Inflammatory macrophage (primary cell): ENCODE results near the gene LDLR.
"Not testable (repeated sequence)": the region's sequence is repeated elsewhere in the genome, so short reads cannot be mapped to it uniquely, and the experiment has no call there.

Experiments used
- DNase-seq, 2 donors: peaks; one replicate each; pipeline ENCODE4 v3.0.0-alpha.2; 2020 to 2022

The LDLR gene

DNA sequence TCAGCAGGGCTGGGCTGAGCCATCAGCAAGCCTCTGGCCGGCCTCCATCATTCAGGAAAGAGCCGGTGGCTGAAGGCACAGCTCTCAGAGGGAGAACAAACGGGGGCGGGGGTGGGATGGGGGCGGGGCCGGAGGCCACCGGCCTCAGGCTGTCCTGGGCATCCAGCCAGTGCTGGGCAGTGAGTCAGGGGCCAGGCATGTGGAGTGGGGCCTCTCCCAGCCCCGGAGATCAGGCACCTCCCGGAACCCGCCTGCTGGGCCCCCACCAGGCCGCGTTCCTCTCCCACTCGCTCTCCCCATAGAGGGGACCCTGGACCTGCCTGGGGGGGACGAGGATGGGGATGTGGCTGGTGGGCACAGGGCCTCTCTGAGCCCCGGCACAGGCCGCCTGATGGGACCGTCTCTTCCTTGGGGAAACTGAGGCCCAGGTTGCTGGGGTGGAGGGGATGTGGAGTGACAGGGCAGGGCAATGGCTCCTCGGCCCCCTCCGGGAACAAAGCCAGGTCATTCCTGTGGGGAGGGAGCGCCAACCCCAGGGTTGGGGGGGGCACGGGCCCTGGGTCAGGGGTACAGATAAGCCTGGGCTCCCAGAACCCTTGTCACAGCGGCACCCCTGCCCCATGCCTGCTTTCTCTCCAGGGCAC is 53.4 kb downstream of the LDLR start:
- DNase-seq: peak in 1 of 2 donors; percentile 30

DNA sequence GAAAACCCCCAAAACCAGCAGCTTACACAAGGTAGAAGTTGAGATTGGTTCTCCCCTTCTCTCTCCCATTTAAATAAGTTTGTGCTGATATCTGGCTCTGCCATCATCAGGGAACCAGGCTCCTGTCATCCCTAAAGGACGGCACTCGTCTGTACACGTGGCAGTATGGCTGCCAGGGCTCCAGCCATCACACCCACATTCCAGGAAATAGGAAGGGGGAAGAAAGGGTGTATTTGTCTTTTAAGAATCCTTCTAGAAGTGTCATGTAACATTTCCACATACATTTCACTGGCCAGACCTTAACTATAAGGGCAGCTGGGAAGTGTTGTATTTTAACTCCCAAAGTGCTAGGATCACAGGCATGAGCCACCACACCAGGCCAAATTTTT is 56.3 kb downstream of the LDLR start:
- no peak for DNase-seq

DNA sequence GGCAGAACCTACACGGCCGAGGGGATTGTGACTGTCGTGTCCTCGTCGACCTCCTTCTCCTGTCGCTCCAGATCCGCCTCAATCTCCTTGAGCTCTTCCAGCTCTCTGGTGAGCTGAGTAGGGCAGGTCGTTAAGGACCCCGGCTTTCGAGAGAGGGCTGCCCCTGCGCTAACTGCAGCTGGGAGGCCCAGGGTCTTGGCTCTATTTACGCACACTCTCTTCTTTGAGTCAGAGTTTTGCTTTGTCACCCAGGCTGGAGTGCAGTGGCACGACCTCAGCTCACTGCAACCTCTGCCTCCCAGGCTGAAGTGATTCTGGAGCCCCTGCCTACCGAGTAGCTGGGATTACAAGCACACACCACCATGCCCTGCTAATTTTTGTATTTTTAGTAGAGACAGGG is 58.7 kb downstream of the LDLR start:
- DNase-seq: no peak

DNA sequence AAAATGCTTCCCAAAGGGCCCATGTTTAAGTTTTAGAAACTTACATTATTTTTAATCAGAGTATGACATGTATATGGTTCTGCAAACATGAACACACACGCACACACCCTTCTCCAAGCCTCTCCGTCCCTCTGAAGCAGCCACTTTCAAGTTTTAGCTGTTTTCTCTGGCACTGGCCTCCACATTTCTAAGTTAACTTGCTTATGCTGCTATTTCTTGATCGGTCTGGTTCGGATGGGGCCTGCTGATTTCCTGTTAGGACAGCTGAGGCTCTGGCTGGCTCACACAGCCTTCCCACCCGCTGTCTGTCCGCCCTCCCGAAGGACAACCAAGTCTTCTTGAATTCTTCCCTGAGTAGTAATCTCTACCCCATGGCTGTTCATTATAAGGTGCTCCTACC is 61.9 kb downstream of the LDLR start:
- no peak for DNase-seq

DNA sequence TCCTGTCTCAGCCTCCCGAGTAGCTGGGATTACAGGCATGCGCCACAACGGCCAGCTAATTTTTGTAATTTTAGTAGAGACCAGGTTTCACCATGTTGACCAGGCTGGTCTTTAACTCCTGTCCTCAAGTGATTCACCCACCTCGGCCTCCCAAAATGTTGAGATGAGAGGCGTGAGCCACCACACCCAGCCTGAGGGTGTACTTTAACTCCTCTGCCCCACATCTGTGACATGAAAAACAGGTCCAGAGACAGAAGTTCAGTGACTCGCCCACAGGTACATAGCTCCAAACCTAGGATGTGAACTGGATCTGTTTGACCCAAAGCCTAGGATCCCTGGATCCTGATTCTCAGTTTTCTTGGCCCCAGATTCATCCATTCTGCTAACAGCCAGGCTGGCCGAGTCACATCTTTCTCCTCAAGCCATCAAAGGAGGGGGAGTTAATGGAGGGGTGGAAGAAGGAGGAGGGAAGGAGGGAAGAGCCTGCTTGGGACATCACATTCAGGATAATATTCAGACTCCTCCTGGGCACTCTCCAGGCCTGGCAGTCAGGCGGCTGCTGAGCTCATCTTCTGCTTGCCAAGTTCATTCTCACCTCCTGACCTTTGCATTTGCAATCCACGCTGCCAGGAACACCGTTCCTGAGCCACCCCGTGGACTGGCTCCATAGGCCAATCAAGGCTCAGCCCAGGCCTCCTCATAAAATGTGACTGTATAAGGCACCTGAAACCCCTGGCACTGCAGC is 63.2 kb downstream of the LDLR start:
- DNase-seq: no peak

DNA sequence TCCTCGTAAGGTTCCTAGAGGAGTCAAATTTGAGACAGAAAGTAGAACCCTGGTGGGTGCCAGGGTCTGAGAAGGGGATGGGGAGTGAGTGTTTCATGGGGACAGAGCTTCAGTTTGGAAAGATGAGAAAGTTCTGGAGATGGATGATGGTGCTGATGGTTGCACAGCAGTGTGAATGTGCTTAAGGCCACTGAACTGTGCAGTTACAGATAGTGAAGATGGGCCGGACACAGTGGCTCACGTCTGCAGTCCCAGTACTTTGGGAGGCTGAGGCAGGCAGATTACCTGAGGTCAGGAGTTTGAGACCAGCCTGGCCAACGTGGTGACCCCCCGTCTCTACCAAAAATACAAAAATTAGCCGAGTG is 65.4 kb downstream of the LDLR start:
- no peak for DNase-seq

DNA sequence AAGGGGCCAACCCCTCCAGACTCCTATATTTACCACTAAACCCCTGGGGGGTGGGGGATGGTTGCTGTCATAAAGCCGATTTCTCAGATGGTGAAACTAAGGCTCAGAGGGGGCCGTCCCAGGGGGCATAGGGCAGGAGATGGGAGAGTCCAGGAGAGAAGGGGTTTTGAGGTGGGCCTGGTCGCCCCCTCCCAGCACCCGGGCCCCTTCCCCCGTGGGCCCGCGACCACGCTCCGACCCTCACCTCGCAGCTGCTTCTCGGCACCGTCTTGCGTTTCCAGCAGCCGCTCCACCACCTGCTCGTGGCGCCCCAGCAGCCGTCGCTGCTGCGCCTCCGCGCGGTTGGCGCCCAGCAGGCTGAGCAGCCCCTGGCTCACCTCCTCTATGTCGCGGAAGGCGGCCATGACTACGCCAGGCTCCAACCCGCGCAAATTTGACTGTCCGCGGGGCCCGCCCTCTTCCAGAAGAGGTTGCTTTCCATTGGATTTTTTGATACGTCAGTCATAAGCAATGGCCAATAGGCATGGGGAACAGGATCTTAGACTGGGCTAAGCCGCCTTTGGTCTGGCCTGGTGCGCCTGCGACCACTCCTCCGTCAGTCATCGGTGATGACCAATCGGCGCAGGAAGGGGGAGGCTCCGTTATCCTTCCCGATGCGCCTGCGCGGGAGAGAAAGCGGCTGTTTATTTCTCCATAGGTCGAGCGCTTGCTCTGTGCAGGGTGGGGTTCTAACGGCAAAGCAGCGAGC is 66.3 kb downstream of the LDLR start, which contains the start of gene SPC24:
Gene SPC24, minus strand, starts transcription at position 410 of the 748 bp plus-strand sequence. Its CDS starts 6 bp downstream, at position 404.
- peak; percentile 99 for DNase-seq

DNA sequence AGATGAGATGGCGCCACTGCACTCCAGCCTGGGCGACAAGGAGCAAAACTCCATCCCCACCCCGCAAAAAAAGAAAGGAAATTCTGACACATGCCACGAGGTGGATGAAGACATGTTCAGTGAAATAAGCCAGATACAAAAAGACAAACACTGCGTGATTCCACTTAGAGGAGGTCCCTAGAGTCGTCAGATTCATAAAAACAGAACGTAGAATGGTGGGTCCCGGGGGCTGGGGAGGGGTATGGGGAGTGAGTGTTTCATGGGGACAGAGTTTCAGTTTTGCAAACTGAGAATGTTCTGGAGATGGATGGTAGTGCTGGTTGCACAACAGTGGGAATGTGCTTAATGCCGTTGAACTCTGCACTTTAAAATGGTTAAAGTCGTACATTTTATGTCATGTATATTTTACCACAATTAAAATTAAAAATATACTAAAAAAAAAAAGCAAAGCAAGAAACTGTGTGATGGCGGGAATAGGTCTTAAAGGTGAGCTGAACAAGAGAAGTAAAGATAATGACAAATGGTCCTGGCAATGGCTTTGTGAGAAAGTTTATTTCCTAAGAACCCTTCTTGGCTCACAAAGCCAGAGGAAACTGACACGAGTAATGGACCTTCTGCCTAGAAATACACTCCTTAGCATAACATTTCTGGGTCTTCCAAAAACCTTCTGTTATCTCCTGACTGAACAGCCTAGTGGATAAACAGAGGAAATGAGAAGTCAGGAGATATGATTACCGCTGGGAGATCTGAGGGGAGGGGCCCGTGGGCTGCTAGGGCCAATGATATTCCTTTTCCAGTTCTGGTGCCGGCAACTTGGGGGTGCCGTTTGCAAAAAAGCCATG is 70.6 kb downstream of the LDLR start:
- no peak for DNase-seq

DNA sequence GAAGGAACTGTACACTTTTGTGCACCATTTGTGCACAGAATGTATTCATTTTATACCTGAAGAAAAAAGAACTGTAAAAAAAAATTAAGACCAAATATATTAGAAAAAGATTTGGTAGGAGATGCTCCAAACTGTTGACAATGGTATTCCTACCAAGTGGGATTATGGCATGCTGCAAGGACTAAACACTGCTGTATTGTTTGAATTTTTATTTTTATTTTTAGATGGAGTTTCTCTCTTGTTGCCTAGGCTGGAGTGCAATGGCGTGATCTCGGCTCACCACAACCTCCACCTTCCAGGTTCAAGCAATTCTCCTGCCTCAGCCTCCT is 71.1 kb downstream of the LDLR start:
- DNase-seq: not testable (repeated sequence)

DNA sequence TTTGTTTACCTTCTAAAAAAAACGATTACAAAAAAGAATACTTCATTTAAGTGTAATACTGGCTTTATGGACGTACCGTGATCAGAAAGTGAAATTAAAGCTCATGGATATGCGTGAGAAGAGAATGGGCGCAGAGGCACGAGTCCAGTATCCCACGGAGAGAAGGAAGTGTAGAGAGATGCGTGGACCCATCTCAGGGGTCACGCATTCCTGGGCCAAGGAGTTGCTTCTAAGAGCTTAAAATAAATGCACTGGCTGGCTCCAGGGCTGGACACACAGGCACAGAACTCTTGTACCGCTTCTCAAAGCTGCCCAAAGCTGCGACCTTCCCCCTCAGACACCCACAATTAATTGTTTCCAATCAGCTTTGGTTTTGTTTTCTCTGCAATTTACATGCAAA is 75.0 kb downstream of the LDLR start:
- DNase-seq: no peak

DNA sequence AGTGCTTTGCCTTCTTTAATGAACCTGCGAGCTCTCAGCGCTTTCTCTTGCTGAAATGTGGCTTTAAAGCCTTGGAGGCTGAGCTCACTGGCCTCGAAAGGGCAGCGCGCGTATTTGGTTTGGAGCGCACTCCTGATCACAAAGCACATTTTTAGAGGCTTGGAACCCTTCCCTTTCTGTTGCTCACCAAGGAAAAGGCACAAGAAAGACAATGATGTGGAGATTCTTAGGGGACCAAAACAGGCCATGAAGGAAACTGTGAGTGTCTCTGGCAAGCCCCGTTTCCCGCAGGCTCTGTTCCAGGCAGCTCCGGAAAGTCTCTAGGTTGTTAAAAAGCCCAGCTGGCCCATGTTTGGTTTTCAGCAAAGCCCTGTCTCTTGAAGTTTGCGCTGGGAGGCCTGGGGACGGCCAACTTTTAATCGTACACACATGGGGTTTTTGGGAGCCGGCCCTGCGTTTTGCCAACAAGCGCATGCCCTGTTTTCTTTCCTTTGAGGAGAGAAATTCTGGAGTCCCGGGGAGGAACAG is 75.7 kb downstream of the LDLR start:
- no peak for DNase-seq

DNA sequence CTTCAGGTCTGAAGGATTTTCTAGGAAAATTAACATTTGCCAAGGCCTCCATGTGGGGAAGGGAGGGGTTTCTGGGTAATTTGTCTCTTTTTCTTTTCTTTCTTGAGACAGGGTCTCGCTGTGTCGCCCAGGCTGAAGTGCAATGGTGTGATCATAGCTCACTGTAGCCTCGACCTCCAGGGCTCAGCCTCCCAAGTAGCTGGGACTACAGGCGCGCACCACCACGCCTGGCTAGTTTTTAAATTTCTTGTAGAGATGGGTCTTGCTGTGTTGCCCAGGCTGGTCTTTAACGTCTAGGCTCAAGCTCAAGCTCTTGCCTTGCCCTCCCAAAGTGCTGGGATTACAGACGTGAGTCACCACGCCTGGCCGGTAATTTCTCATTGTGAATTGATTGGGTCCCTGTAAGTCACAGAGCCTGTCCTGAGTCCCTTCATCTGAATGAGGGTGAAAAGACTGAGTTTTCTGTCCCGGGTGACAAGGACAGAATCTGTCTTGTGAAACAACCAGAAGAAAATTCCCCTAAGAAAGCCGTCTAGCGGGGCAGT is 76.3 kb downstream of the LDLR start:
- no peak for DNase-seq

DNA sequence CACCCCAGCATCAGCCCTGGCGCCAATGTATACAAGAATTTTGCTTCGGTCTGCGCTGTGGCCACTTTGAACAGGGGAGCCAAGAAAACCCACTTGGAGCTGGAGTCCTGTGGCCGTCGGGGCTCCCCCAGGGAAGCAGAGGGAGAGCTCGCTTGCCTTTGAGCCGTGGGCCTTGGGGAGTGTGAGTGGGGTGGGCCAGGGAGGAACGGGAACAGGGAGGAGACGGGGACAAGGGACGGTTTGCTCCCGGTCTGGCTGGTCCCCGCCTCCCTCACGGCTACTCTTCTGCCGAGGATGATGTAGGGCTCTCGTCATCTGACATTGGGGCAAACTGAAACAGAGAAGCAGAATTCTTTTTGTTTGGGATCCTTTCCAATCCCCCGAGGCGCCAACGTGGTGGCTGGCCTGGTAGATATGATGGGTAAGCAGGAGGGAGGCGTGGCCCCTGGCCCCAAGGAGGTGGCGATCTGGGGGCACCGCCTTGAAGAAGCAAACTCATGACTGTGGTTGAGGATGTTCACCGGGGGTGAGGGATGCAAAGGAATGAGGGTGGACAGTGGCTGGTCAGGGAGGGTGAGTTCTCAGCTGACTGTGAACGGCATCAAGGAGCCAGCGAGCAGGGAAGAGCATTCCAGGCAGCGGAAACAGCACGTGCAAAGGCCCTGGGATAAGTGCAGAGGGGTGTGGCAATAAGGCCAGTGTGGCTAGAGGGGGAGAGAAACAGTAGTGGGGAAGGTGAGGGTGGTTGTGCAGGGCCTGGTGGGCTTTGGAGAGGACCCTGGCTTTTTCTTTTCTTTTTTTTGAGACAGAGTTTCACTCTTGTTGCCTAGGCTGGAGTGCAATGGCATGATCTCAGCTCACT is 77.2 kb downstream of the LDLR start:
- DNase-seq: no peak

DNA sequence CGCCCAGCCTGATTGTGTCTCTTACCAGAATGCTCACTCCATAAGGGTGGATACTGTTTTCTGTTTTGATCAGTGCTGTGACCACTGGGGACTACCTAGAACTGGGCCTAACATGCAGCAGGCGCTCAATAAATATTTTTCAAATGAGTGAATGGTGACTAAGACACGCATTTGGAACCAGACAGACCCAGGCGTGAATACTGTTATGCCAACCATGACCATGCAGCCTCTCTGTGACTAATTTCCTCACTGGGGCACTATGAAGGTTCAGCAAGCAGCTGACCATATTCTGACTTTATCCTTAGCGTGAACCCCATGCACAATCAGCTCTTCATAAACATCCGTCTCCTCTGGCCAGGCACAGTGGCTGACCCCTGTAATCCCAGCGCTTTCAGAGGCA is 79.3 kb downstream of the LDLR start:
- DNase-seq: no peak

DNA sequence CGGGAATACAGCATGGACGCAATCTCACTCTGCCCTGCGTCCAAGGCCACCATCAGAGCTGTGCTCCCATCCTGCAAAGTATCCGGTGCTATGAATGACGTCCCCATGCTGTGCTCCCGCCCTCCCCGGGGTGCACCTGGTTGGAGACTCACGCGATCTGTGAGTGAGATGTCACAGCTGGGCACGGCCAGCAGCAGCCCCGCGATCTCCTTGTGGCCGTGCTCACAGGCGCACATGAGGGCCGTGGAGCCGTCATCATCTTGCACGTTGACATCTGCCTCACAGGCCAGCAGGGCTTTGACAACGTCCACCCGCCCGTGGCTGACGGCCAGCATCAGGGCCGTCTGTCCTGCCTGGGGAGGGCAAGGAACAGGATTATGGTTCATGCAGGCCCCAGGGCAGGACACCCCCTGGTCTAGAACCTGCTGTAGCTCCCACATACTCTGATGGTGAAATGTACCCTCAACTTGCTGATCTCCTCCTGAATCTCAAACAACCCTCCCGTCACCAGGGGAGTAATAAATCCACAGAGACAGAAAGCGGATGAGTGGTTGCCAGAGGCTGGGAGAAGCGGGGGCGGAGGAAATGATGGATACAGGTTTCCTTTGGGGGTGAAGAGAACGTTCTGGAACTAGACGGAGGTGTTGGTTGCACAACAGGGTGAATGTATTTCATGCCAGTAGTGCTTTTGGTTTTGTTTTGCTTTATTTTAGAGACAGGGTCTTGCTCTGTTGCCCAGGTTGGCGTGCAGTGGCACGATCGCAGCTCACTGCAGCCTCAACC is 80.8 kb downstream of the LDLR start:
- DNase-seq: no peak

DNA sequence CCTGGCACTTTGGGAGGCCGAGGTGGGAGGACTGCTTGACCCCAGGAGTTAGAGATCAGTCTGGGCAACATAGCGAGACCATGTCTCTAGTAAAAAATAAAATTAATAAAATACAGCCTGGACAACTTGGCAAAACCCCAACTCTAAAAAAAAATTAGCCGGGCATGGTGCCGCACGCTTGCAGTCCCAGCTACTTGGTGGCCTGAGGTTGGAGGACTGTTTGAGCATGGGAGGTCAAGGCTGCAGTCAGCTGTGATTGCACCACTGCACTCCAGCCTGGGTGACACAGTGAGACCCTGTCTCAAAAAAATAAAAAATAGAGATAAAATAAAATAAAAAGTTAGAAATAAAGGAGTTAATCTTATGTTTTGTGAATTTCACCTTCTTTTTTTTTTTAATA is 81.9 kb downstream of the LDLR start:
- DNase-seq: no peak

DNA sequence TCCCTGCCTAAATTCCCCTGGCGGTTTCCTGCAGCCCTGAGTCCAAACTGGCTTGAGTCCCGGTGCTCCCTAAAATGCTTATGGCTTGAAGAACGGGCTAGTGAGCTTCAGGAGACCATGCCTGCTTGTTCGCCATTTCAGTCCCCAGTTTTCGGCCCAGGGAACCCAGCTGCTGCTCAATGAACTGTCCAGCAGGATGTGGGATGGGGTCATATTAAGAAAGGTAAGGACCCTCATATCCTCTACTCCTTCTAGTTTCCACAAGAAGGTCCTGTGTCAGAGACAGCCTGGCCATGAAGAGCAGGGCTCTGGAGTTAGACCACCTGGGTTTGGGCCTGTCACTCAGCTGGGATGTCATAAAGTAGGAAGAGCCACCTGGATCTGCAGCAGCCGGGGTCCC is 83.3 kb downstream of the LDLR start:
- DNase-seq: no peak

DNA sequence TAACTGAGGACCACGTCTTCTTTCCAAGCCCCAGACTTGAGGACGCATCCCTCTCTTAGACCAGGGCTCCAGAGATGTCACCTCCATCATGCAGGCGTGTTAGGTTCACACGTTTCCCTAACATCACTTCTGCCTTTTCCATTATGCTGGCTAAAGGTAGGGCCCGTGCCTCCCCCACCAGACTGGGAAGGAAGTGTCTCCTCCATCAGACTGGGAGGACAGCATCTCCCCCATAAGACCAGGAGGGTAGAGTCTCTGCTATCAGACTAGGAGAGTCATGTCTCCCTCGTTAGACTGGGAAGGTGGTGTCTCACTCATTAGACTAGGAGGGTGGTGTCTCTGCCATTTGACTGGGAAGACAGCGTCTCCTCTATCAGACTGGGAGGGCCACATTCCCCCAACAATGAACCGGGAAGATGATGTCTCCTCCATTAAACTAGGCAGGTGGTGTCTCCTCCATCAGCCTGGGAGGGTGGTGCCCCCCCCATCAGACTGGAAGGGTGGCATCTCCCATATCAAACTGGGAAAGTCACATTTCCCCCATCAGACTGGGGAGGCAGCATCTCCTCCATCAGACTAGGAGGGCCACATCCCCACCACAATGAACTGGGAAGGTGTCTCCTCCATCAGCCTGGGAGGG is 84.4 kb downstream of the LDLR start:
- DNase-seq: no peak

DNA sequence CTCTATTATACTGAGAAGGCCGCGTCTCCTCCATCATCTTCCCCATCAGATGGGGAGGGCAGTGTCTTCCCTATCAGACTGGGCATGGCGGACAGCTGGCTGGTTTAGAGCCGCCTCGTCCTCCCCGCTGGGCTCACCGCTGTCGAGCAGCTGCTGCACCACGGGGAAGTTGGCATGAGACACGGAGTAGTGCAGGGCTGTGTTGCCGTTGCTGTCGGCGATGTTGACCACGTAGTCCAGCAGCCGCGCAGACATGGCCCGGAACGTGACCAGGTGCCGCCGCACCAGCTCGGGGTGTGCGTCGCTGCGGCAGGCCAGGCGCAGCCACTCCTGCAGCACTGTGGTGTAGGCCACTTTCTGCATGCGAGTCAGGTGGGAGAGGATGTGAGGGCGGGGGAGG is 85.1 kb downstream of the LDLR start:
- DNase-seq: no peak

DNA sequence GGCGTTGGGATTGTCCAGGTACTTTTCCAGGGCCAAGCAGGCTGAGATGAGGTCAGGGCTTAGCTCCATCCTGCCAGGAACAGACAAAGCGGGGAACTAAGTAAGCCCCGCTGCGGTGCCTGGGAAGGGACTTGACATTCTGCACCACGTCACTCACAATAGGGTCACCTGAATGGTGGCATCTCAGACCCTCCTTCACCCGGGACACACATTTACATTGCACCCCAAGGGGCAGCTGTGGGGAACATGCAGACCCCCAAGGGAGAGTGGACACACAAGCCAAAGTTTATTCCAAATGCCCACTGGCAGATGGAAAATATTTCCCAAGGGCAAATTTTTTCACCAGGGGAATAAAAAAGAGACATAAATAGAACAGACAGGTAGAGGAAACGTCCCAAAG is 86.7 kb downstream of the LDLR start:
- DNase-seq: no peak
